DOHH2 (cell line): ENCODE data around the gene MED12L.

ENCODE experiments used
- H3F3A ChIP-seq: fragments of 200-600 bp; sonication (generic), shearing (Covaris generic); 2 replicates; pipeline ENCODE4 v1.6.0; 2016; ENCODE audit warnings: antibody characterized with exemption, mild to moderate bottlenecking; ENCODE audit not compliant: control insufficient read depth, insufficient read depth
- H3K27ac ChIP-seq: fragments of 200-600 bp; sonication (generic); 2 replicates; pipeline ENCODE4 v1.5.1; 2014; ENCODE audit warnings: low read depth, mild to moderate bottlenecking, low read length, moderate library complexity
- H3K27me3 ChIP-seq: fragments of 200-600 bp; sonication (generic); 2 replicates; pipeline ENCODE4 v1.6.1; 2014; ENCODE audit warnings: mild to moderate bottlenecking, low read length, mixed read lengths; ENCODE audit not compliant: control insufficient read depth
- H3K36me3 ChIP-seq: fragments of 200-600 bp; sonication (generic); 2 replicates; pipeline ENCODE4 v1.6.1; 2014; ENCODE audit warnings: mild to moderate bottlenecking, low read length, moderate library complexity, mixed read lengths; ENCODE audit not compliant: control insufficient read depth
- H3K4me1 ChIP-seq: fragments of 200-600 bp; sonication (generic); 2 replicates; pipeline ENCODE4 v1.6.1; 2014; ENCODE audit warnings: mild to moderate bottlenecking, low read length, mixed read lengths; ENCODE audit not compliant: control insufficient read depth
- H3K4me2 ChIP-seq: fragments of 200-600 bp; sonication (generic); 2 replicates; pipeline ENCODE4 v1.6.0; 2014; ENCODE audit warnings: mild to moderate bottlenecking, low read length, moderate library complexity
- H3K4me3 ChIP-seq: fragments of 200-600 bp; sonication (generic); 2 replicates; pipeline ENCODE4 v1.5.1; 2014; ENCODE audit warnings: mild to moderate bottlenecking, low read length, mixed read lengths
- H3K79me2 ChIP-seq: fragments of 200-600 bp; sonication (generic); 2 replicates; pipeline ENCODE4 v1.6.1; 2014; ENCODE audit warnings: mild to moderate bottlenecking, low read length, mixed read lengths; ENCODE audit not compliant: control insufficient read depth
- H3K9me2 ChIP-seq: fragments of 200-600 bp; sonication (generic); replicated peaks from 2 replicates; pipeline ENCODE4 v1.6.1; 2014; ENCODE audit warnings: mild to moderate bottlenecking, low read length, mixed read lengths; ENCODE audit not compliant: control insufficient read depth
- H3K9me3 ChIP-seq: fragments of 200-600 bp; sonication (generic); 2 replicates; pipeline ENCODE4 v1.6.1; 2014; ENCODE audit warnings: antibody characterized with exemption, low read length, mixed read lengths; ENCODE audit not compliant: control insufficient read depth, insufficient read depth
- H4K20me1 ChIP-seq: fragments of 200-600 bp; sonication (generic); 2 replicates; pipeline ENCODE4 v1.6.0; 2014; ENCODE audit warnings: low read depth, mild to moderate bottlenecking, antibody characterized with exemption, low read length, moderate library complexity; ENCODE audit not compliant: control insufficient read depth, insufficient read depth
- CTCF ChIP-seq: fragments of 200-600 bp; sonication (generic); IDR thresholded peaks from one replicate; pipeline ENCODE4 v1.5.1; 2014; ENCODE audit warnings: antibody characterized with exemption, mild to moderate bottlenecking, low read depth, low read length; ENCODE audit not compliant: poor library complexity, severe bottlenecking
- EZH2phosphoT487 ChIP-seq: fragments of 200-600 bp; sonication (generic); IDR thresholded peaks from 2 replicates; pipeline ENCODE4 v1.6.1; 2017; ENCODE audit warnings: borderline replicate concordance, mild to moderate bottlenecking, antibody characterized with exemption, low read length, moderate library complexity, mixed read lengths

Gene MED12L

GRCh38 chr3:151307583-151308488, 222.4 kb downstream of the MED12L start:
- Histone ChIP-seq H3K4me3 (no peak overlapping the region), H3K27me3 (no peaks in the 10 kb centered on the region), H3K9me3 (no peaks in the 10 kb centered on the region), H4K20me1 (no peaks in the 10 kb centered on the region), H3K79me2 (no peaks in the 10 kb centered on the region), H3K9me2 (no peaks in the 10 kb centered on the region), H3K36me3 (no peaks in the 10 kb centered on the region), H3K4me1 (no peaks in the 10 kb centered on the region), H3K4me2 (no peak overlapping the region), H3K27ac (no peak overlapping the region), H3F3A (no peaks in the 10 kb centered on the region)
- no peak for TF ChIP-seq EZH2phosphoT487
- TF ChIP-seq CTCF = no peak

DNA sequence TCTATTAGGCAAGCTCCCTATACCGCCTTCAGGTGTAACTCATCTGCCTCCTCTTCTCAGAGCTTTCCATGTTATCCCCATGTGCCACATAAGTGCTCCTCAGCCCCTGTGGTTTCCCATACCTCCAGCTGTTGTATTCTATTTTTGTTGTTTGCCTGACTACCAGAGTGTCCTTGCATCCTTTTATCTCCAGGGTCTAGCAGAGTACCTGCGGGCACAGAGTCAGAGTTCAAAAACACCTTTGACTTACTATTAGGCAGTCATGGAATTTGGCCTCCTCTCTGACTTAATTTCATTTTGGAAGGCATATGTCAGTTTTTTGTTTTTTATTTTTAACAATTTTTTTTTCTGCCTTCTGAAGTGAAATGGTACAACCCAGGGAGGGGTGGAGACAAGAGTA, 224.1 kb downstream of the MED12L start:
- no peaks in the 10 kb centered on the region for H3K27me3 ChIP-seq
- H4K20me1 ChIP-seq = no peaks in the 10 kb centered on the region
- no peaks in the 10 kb centered on the region for H3K4me1 ChIP-seq
- no peaks in the 10 kb centered on the region for H3K36me3 ChIP-seq
- H3K9me3 ChIP-seq = no peaks in the 10 kb centered on the region
- TF ChIP-seq EZH2phosphoT487 = no peak
- no peak for TF ChIP-seq CTCF
- no peaks in the 10 kb centered on the region for H3F3A ChIP-seq
- no peak overlapping the region for H3K4me3 ChIP-seq
- no peaks in the 10 kb centered on the region for H3K79me2 ChIP-seq
- H3K9me2 ChIP-seq = no peaks in the 10 kb centered on the region
- no peak overlapping the region for H3K4me2 ChIP-seq
- H3K27ac ChIP-seq = no peak overlapping the region

DNA sequence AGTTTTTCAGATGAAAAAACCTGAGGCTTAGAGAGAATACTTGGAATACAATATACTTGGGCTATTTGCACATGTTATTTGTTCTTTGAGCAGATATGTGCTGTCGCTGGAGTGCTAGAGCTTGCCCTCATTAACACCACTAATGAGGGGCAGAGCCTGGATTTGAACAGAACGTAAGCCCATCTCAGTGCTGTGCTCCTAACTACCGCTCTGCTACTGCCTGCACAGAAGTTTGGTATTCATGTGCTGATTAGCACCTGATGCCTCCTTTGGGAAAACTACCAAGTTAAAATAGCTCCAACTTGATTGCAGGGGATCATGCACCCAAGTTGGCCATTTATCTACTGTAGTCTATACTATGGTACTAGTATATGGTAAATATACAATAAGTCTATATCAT, 227.5 kb downstream of the MED12L start:
- H4K20me1 ChIP-seq = no peaks in the 10 kb centered on the region
- H3K27ac ChIP-seq = no peak overlapping the region
- no peak overlapping the region for H3K4me3 ChIP-seq
- H3K36me3 ChIP-seq = no peaks in the 10 kb centered on the region
- H3K79me2 ChIP-seq = no peaks in the 10 kb centered on the region
- no peaks in the 10 kb centered on the region for H3K4me1 ChIP-seq
- no peaks in the 10 kb centered on the region for H3F3A ChIP-seq
- no peak overlapping the region for H3K4me2 ChIP-seq
- H3K9me3 ChIP-seq = no peaks in the 10 kb centered on the region
- no peaks in the 10 kb centered on the region for H3K27me3 ChIP-seq
- TF ChIP-seq CTCF (no peak), EZH2phosphoT487 (no peak)
- no peaks in the 10 kb centered on the region for H3K9me2 ChIP-seq
